ENCODE data around the gene ALDH1A2.

GRCh38 chr15:57915827-57916531 lies 149.5 kb downstream of the ALDH1A2 start:
- TF ChIP-seq EZH2 (IDR thresholded peaks at IDR 0.05; ENCODE audit: low read depth) (no peak), CTCF (conservative IDR thresholded peaks at IDR 0.05) (no peak)
